HepG2 (cell line): ENCODE data around the gene ZNF382. TPM values are rescaled to one million over a fixed set of nuclear protein-coding genes. Genes with fewer than 3 reads are reported as not detected.
A peak's percentile ranks its signal among the peaks of the same experiment; 100 is the strongest.

ENCODE experiments used
- BHLHE40 ChIP-seq: IDR thresholded peaks from 2 replicates; pipeline ENCODE4 v1.6.1; 2011; ENCODE audit warnings: low read length, improper control_type of control experiment
- FOSL1 ChIP-seq: sonication (generic); formaldehyde crosslinking; IDR thresholded peaks from 2 replicates; pipeline ENCODE4 v1.9.0; 2021; ENCODE audit warnings: missing genetic modification reagents, borderline replicate concordance
- HIC2 ChIP-seq: sonication (generic); formaldehyde crosslinking; IDR thresholded peaks from 2 replicates; pipeline ENCODE4 v1.9.0; 2022; ENCODE audit warnings: low read depth, missing genetic modification reagents
- IRF9 ChIP-seq: sonication (generic); formaldehyde crosslinking; IDR thresholded peaks from 2 replicates; pipeline ENCODE4 v1.8.0; 2022; ENCODE audit warnings: missing genetic modification reagents, mild to moderate bottlenecking, borderline replicate concordance
- ZFAT ChIP-seq: sonication (generic); formaldehyde crosslinking; conservative IDR thresholded peaks from 2 replicates; pipeline ENCODE4 v1.8.1; 2023; ENCODE audit warnings: missing genetic modification reagents, inconsistent platforms
- ZNF136 ChIP-seq: sonication (generic); formaldehyde crosslinking; IDR thresholded peaks from 2 replicates; pipeline ENCODE4 v1.8.1; 2022; ENCODE audit warnings: low read depth, mild to moderate bottlenecking, moderate library complexity, missing genetic modification reagents
- ZNF549 ChIP-seq: sonication (generic); formaldehyde crosslinking; IDR thresholded peaks from 2 replicates; pipeline ENCODE4 v1.5.0; 2020; ENCODE audit warnings: missing genetic modification reagents
- polyA plus RNA-seq, 8 experiments: library from polyadenylated mRNA; depleted of rRNA in 3 of 8; stranded (reverse) in 7 of 8; unstranded in 1 of 8; fragments of >200 nt; fragmentation: Illumina TruSeq in 4 of 8; extraction: Trizol in 4 of 8; gene quantifications; 2 replicates each; pipeline versions ENCODE4 v1.2.1 to v1.2.3, GENCODE V29; 2011 to 2016; ENCODE audit warnings: low read depth in 4 of 8, missing spikeins in 1 of 8, mixed read lengths in 1 of 8; ENCODE audit not compliant: insufficient read depth in 1 of 8
- total RNA-seq, 5 experiments: library from RNA; depleted of rRNA; stranded (reverse); fragments of >200 nt; fragmentation: Illumina TruSeq; extraction: Trizol; gene quantifications; 2 replicates each; pipeline ENCODE4 v1.2.3, GENCODE V29; 2016; ENCODE audit warnings: low read depth in 1 of 5
- TF ChIP-seq, protein P1 (sequence below): sonication (generic); formaldehyde crosslinking; IDR thresholded peaks from 2 replicates; pipeline ENCODE4 v1.9.0; 2021; ENCODE audit warnings: missing genetic modification reagents, borderline replicate concordance
- TF ChIP-seq, protein P2 (sequence below): sonication (generic); formaldehyde crosslinking; IDR thresholded peaks from 2 replicates; pipeline ENCODE4 v1.8.1; 2022; ENCODE audit warnings: low read depth, mild to moderate bottlenecking, missing genetic modification reagents

Gene ZNF382
- total and polyA plus RNA-seq, 2 of the 13 experiments (the other 11 are each of a cell fraction or from before 2014, with no cell fraction given), result 2.3 to 6.8 TPM

- TF ChIP-seq IRF9 (CRISPR knock-in tag) (peak; percentile 69; the same call in 1 of the 2 replicates), ZNF136 (CRISPR knock-in tag) (no peak; the same call in 1 of the 2 replicates), ZFAT (CRISPR knock-in tag) (no peak), BHLHE40 (no peak), HIC2 (CRISPR knock-in tag) (no peak), ZNF549 (no peak), FOSL1 (CRISPR knock-in tag) (no peak)
- TF ChIP-seq, protein P1, sequence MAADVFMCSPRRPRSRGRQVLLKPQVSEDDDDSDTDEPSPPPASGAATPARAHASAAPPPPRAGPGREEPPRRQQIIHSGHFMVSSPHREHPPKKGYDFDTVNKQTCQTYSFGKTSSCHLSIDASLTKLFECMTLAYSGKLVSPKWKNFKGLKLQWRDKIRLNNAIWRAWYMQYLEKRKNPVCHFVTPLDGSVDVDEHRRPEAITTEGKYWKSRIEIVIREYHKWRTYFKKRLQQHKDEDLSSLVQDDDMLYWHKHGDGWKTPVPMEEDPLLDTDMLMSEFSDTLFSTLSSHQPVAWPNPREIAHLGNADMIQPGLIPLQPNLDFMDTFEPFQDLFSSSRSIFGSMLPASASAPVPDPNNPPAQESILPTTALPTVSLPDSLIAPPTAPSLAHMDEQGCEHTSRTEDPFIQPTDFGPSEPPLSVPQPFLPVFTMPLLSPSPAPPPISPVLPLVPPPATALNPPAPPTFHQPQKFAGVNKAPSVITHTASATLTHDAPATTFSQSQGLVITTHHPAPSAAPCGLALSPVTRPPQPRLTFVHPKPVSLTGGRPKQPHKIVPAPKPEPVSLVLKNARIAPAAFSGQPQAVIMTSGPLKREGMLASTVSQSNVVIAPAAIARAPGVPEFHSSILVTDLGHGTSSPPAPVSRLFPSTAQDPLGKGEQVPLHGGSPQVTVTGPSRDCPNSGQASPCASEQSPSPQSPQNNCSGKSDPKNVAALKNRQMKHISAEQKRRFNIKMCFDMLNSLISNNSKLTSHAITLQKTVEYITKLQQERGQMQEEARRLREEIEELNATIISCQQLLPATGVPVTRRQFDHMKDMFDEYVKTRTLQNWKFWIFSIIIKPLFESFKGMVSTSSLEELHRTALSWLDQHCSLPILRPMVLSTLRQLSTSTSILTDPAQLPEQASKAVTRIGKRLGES (CRISPR knock-in tag), result no peak
- TF ChIP-seq, protein P2, sequence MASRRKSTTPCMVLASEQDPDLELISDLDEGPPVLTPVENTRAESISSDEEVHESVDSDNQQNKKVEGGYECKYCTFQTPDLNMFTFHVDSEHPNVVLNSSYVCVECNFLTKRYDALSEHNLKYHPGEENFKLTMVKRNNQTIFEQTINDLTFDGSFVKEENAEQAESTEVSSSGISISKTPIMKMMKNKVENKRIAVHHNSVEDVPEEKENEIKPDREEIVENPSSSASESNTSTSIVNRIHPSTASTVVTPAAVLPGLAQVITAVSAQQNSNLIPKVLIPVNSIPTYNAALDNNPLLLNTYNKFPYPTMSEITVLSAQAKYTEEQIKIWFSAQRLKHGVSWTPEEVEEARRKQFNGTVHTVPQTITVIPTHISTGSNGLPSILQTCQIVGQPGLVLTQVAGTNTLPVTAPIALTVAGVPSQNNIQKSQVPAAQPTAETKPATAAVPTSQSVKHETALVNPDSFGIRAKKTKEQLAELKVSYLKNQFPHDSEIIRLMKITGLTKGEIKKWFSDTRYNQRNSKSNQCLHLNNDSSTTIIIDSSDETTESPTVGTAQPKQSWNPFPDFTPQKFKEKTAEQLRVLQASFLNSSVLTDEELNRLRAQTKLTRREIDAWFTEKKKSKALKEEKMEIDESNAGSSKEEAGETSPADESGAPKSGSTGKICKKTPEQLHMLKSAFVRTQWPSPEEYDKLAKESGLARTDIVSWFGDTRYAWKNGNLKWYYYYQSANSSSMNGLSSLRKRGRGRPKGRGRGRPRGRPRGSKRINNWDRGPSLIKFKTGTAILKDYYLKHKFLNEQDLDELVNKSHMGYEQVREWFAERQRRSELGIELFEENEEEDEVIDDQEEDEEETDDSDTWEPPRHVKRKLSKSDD, result peak; percentile 75; the same call in 1 of the 2 replicates
Measured at GRCh38 chr19:36573020-36573894, 31.9 kb upstream of the ZNF382 start, which contains the start of gene ZNF529 (continued).
